ENCODE data around the gene CFAP57. TPM values are rescaled to one million over a fixed set of nuclear protein-coding genes. Genes with fewer than 3 reads are reported as not detected.

CFAP57 gene
- total RNA-seq, 1 donor from 2014 or later = not detected

GRCh38 chr1:43184995-43185394, 12.9 kb downstream of the CFAP57 start:
- ChIA-PET POLR2A (no interaction called here), CTCF (no interaction called here)
- intact Hi-C loops (cut with micrococcal nuclease) = no loop called here
- peaks cover 3% of the 10 kb centered on the region for H3K27me3 Mint-ChIP-seq
- H3K4me3 Mint-ChIP-seq = no peak overlapping the region
- no peak overlapping the region for H3K27ac Mint-ChIP-seq
- ATAC-seq (ENCODE audit: low read depth) = no peak
- no peaks in the 10 kb centered on the region for H3K4me1 Mint-ChIP-seq
- no peak for DNase-seq
- TF ChIP-seq CTCF (IDR thresholded peaks at IDR 0.05) = no peak
- H3K36me3 Mint-ChIP-seq (ENCODE audit: low read depth) = no peaks in the 10 kb centered on the region
- peaks cover under 1% of the 10 kb centered on the region for H3K9me3 Mint-ChIP-seq

GRCh38 chr1:43188106-43188505, 16.0 kb downstream of the CFAP57 start:
- intact Hi-C loops (cut with micrococcal nuclease) = no loop called here
- Mint-ChIP-seq H3K27ac (no peak overlapping the region), H3K4me3 (no peak overlapping the region), H3K36me3 (ENCODE audit: low read depth) (no peaks in the 10 kb centered on the region), H3K9me3 (peaks cover 6% of the 10 kb centered on the region), H3K4me1 (no peaks in the 10 kb centered on the region), H3K27me3 (peaks cover 3% of the 10 kb centered on the region)
- DNase-seq (no peak), ATAC-seq (ENCODE audit: low read depth) (no peak)
- POLR2A ChIA-PET = no interaction called here
- TF ChIP-seq CTCF (IDR thresholded peaks at IDR 0.05) = no peak
- CTCF ChIA-PET = no interaction called here

- DNase-seq (no peak), ATAC-seq (ENCODE audit: low read depth) (no peak)
- ChIA-PET POLR2A (no interaction called here), CTCF (no interaction called here)
- intact Hi-C loops (cut with micrococcal nuclease) = no loop called here
- Mint-ChIP-seq H3K36me3 (ENCODE audit: low read depth) (no peaks in the 10 kb centered on the region), H3K27ac (no peak overlapping the region), H3K27me3 (peaks cover 6% of the 10 kb centered on the region), H3K4me3 (no peak overlapping the region), H3K9me3 (peaks cover 11% of the 10 kb centered on the region), H3K4me1 (no peaks in the 10 kb centered on the region)
- TF ChIP-seq CTCF (IDR thresholded peaks at IDR 0.05) = no peak
Measured at GRCh38 chr1:43194509-43194908, 22.4 kb downstream of the CFAP57 start.

- intact Hi-C loops (cut with micrococcal nuclease) = no loop called here
- ATAC-seq (ENCODE audit: low read depth) = no peak
- POLR2A ChIA-PET = no interaction called here
Measured at GRCh38 chr1:43197343-43198127, 25.4 kb downstream of the CFAP57 start.

More at GRCh38 chr1:43197343-43198127, 25.4 kb downstream of the CFAP57 start:
- Mint-ChIP-seq H3K9me3 (peaks cover 8% of the 10 kb centered on the region), H3K27ac (no peak overlapping the region), H3K27me3 (peaks cover 3% of the 10 kb centered on the region), H3K36me3 (ENCODE audit: low read depth) (no peaks in the 10 kb centered on the region), H3K4me3 (no peak overlapping the region), H3K4me1 (no peaks in the 10 kb centered on the region)
- no peak for DNase-seq
- TF ChIP-seq CTCF (IDR thresholded peaks at IDR 0.05) = no peak
- CTCF ChIA-PET = interaction anchor here (1.2 to 1.5 kb wide), 2 partner anchors 30 to 217 kb away, joined by 4 to 6 read pairs; no protein-coding TSS in a partner anchor

Data from activated B cell treated with CpG ODN at 0.5 μM for 24 hours (primary cell).